HAP-1 (cell line): ENCODE results near the gene PAF1.

Experiments
- DNase-seq, 2 experiments: peaks; one replicate each; pipeline ENCODE4 v3.0.0-alpha.2; 2016 to 2020; ENCODE audit warnings: low spot score in 2 of 2
- H3K27me3 ChIP-seq: fragments of 250-450 bp; sonication (Bioruptor Pico); 2 replicates; pipeline ENCODE4 v1.5.1; 2020; ENCODE audit warnings: low read depth, mild to moderate bottlenecking, moderate library complexity
- H3K36me3 ChIP-seq: fragments of 250-450 bp; sonication (Bioruptor Pico); replicated peaks from 2 replicates; pipeline ENCODE4 v1.5.1; 2020; ENCODE audit warnings: mild to moderate bottlenecking
- H3K4me1 ChIP-seq: fragments of 250-450 bp; sonication (Bioruptor Pico); 2 replicates; pipeline ENCODE4 v1.5.1; 2020; ENCODE audit warnings: mild to moderate bottlenecking
- H3K4me3 ChIP-seq: fragments of 250-450 bp; sonication (Bioruptor Pico); 2 replicates; pipeline ENCODE4 v1.5.1; 2020; ENCODE audit warnings: mild to moderate bottlenecking, moderate library complexity
- H3K9me3 ChIP-seq: fragments of 250-450 bp; sonication (Bioruptor Pico); 2 replicates; pipeline ENCODE4 v1.5.1; 2020; ENCODE audit warnings: mild to moderate bottlenecking, moderate library complexity
- in situ Hi-C: fragments of 300-500 bp; cut with MboI; formaldehyde crosslinking; loops from 3 replicates; pipeline ENCODE4 v1.14.3; 2020; ENCODE audit warnings: low sequenced_read_pairs, inconsistent platforms, mixed read lengths

Gene PAF1

GRCh38 chr19:39425744-39426143 is 34.8 kb upstream of the PAF1 start:
- Histone ChIP-seq H3K4me3 (no peak overlapping the region), H3K27me3 (no peaks in the 10 kb centered on the region), H3K36me3 (peaks cover 26% of the 10 kb centered on the region), H3K9me3 (no peaks in the 10 kb centered on the region), H3K4me1 (peaks cover under 1% of the 10 kb centered on the region)
- no peak for DNase-seq
- in situ Hi-C loops: no loop called here

GRCh38 chr19:39424934-39425333 is 34.0 kb upstream of the PAF1 start:
- in situ Hi-C loops: no loop called here
- DNase-seq: no peak
- H3K4me1 ChIP-seq: no peaks in the 10 kb centered on the region; the same call in 1 of the 2 replicates
- no peaks in the 10 kb centered on the region for H3K9me3 ChIP-seq
- peaks cover 29% of the 10 kb centered on the region for H3K36me3 ChIP-seq
- H3K27me3 ChIP-seq: no peaks in the 10 kb centered on the region
- H3K4me3 ChIP-seq: no peak overlapping the region

- Histone ChIP-seq H3K36me3 (peaks cover 38% of the 10 kb centered on the region), H3K9me3 (no peaks in the 10 kb centered on the region), H3K4me3 (no peak overlapping the region), H3K4me1 (no peaks in the 10 kb centered on the region; the same call in 1 of the 2 replicates), H3K27me3 (no peaks in the 10 kb centered on the region)
- in situ Hi-C loops: no loop called here
- DNase-seq: no peak
Measured at GRCh38 chr19:39423258-39424086, 32.6 kb upstream of the PAF1 start.

- no peak for DNase-seq
- Histone ChIP-seq H3K9me3 (no peaks in the 10 kb centered on the region), H3K27me3 (no peaks in the 10 kb centered on the region), H3K4me3 (no peak overlapping the region), H3K36me3 (peaks cover 41% of the 10 kb centered on the region), H3K4me1 (no peaks in the 10 kb centered on the region; the same call in 1 of the 2 replicates)
- in situ Hi-C loops: no loop called here
Measured at GRCh38 chr19:39422020-39422419, 31.1 kb upstream of the PAF1 start.

- no peaks in the 10 kb centered on the region for H3K9me3 ChIP-seq
- in situ Hi-C loops: no loop called here
- no peaks in the 10 kb centered on the region for H3K27me3 ChIP-seq
- H3K36me3 ChIP-seq: peaks cover 43% of the 10 kb centered on the region
- H3K4me1 ChIP-seq: no peaks in the 10 kb centered on the region
- no peak overlapping the region for H3K4me3 ChIP-seq
- no peak for DNase-seq
Measured at GRCh38 chr19:39420769-39421168, 29.9 kb upstream of the PAF1 start.

- DNase-seq: no peak
- in situ Hi-C loops: loop anchor here (10.0 kb wide), 1 partner anchor 304 kb away; no protein-coding TSS in a partner anchor
Measured at GRCh38 chr19:39419003-39419402, 28.1 kb upstream of the PAF1 start.

GRCh38 chr19:39417463-39418181 is 26.7 kb upstream of the PAF1 start:
- Histone ChIP-seq H3K4me3 (no peak overlapping the region), H3K27me3 (no peaks in the 10 kb centered on the region), H3K4me1 (peaks cover 6% of the 10 kb centered on the region), H3K9me3 (no peaks in the 10 kb centered on the region), H3K36me3 (peaks cover 35% of the 10 kb centered on the region)
- DNase-seq: no peak
- in situ Hi-C loops: loop anchor here (10.0 kb wide), 1 partner anchor 303 kb away; no protein-coding TSS in a partner anchor

More at GRCh38 chr19:39419003-39419402, 28.1 kb upstream of the PAF1 start:
- H3K4me1 ChIP-seq: peaks cover 6% of the 10 kb centered on the region
- H3K27me3 ChIP-seq: no peaks in the 10 kb centered on the region
- no peak overlapping the region for H3K4me3 ChIP-seq
- no peaks in the 10 kb centered on the region for H3K9me3 ChIP-seq
- peaks cover 43% of the 10 kb centered on the region for H3K36me3 ChIP-seq

- Histone ChIP-seq H3K36me3 (peaks cover 28% of the 10 kb centered on the region), H3K9me3 (no peaks in the 10 kb centered on the region), H3K4me3 (no peak overlapping the region), H3K4me1 (peaks cover 9% of the 10 kb centered on the region), H3K27me3 (no peaks in the 10 kb centered on the region)
- in situ Hi-C loops: loop anchor here (10.0 kb wide), 1 partner anchor 302 kb away; no protein-coding TSS in a partner anchor
- no peak for DNase-seq
Measured at GRCh38 chr19:39416152-39417120, 25.5 kb upstream of the PAF1 start.

GRCh38 chr19:39415111-39416046 is 24.5 kb upstream of the PAF1 start:
- Histone ChIP-seq H3K36me3 (peaks cover 22% of the 10 kb centered on the region), H3K27me3 (no peaks in the 10 kb centered on the region), H3K4me3 (no peak overlapping the region), H3K9me3 (no peaks in the 10 kb centered on the region), H3K4me1 (peaks cover 14% of the 10 kb centered on the region)
- DNase-seq: no peak
- in situ Hi-C loops: loop anchor here (10.0 kb wide), 1 partner anchor 301 kb away; no protein-coding TSS in a partner anchor

- peaks cover 18% of the 10 kb centered on the region for H3K4me1 ChIP-seq
- H3K9me3 ChIP-seq: no peaks in the 10 kb centered on the region
- no peaks in the 10 kb centered on the region for H3K27me3 ChIP-seq
- DNase-seq: peak in 1 of 2 experiments; percentile 60
- in situ Hi-C loops: loop anchor here (10.0 kb wide), 1 partner anchor 299 kb away; no protein-coding TSS in a partner anchor
- H3K4me3 ChIP-seq: peak overlapping the region; percentile 98
- peaks cover 18% of the 10 kb centered on the region for H3K36me3 ChIP-seq
Measured at GRCh38 chr19:39413911-39414608, 23.2 kb upstream of the PAF1 start.

GRCh38 chr19:39413272-39413910 is 22.5 kb upstream of the PAF1 start:
- Histone ChIP-seq H3K36me3 (peaks cover 14% of the 10 kb centered on the region), H3K4me3 (peak overlapping the region; percentile 98), H3K9me3 (no peaks in the 10 kb centered on the region), H3K27me3 (no peaks in the 10 kb centered on the region), H3K4me1 (peaks cover 24% of the 10 kb centered on the region)
- DNase-seq: peak; percentile 62 to 87
- in situ Hi-C loops: loop anchor here (10.0 kb wide), 1 partner anchor 299 kb away; no protein-coding TSS in a partner anchor
